ENCODE data around the gene NUDT13.

- no peak for TF ChIP-seq POLR2A (IDR thresholded peaks at IDR 0.05; ENCODE audit: extremely low read depth, insufficient read length)
- TF ChIP-seq CTCF (IDR thresholded peaks at IDR 0.05; ENCODE audit: low read depth, low read length): no peak
- no peak for TF ChIP-seq MAX (IDR thresholded peaks at IDR 0.05; ENCODE audit: low read depth, low read length)
- no peak for TF ChIP-seq MYC (IDR thresholded peaks at IDR 0.05; ENCODE audit: low read depth, low read length)
Observed at GRCh38 chr10:73172867-73173266, 62.6 kb downstream of the NUDT13 start.

Measured in NB4 (cell line).